Stimulated activated CD4-positive, alpha-beta T cell treated with anti-CD3 and anti-CD28 coated beads, Interleukin-4, amount 100 ng/mL, for 24 hours (primary cell): ENCODE measurements around the gene ARFGAP1.

Source experiments
- DNase-seq: peaks from one replicate; pipeline ENCODE4 v3.0.0-alpha.2; 2020

ARFGAP1 gene

DNA sequence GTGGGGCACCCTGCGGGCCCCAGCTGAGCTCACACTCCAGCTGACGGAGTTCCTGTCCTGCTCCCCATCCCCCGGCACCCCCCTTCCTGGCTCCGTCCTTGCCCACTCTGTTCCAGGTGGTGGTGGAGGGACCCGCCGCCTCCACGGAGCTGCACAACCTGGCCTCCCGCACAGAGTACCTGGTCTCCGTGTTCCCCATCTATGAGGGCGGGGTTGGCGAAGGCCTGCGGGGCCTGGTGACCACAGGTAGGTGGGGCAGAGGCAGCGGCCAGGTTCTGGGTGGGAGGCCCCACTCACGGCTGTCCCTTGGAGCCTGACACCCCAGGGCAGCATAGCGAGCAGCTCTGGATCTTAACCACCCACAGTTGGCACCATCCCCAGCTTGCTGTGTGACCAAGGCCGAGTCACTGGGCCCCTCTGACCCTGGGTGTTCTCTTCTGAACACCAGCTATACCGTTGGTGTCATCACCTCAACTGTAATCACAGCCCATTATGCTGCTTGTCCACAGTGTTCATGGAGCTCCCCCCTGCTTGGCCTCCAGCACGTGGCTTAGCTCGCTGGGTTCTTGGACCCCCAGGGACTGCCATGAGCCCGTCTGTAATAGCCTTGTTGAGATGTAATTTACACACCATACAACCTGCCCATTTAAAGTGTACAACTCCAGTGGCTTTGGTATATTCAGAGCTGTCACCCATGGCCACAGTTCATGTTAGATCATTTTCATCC, 37.8 kb downstream of the ARFGAP1 start:
- DNase-seq = no peak

GRCh38 chr20:63311186-63311832, 38.7 kb downstream of the ARFGAP1 start:
- DNase-seq = no peak

DNA sequence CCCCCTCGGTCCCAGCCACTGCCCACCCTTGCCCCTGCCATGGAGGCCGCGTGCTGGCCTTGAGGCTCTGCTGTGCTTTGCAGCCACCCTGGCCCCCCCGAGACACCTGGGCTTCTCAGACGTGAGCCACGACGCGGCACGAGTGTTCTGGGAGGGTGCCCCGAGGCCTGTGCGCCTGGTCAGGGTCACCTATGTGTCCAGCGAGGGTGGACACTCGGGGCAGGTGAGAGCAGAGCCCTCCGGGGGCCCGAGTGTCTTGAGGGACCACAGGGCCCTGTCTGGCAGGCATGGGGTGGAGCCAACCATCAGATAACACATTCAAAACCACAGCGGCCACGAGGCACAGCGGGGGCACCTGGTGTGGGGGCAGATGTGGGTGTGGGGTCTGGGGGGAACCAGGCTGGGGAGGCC, 39.2 kb downstream of the ARFGAP1 start:
- no peak for DNase-seq

DNA sequence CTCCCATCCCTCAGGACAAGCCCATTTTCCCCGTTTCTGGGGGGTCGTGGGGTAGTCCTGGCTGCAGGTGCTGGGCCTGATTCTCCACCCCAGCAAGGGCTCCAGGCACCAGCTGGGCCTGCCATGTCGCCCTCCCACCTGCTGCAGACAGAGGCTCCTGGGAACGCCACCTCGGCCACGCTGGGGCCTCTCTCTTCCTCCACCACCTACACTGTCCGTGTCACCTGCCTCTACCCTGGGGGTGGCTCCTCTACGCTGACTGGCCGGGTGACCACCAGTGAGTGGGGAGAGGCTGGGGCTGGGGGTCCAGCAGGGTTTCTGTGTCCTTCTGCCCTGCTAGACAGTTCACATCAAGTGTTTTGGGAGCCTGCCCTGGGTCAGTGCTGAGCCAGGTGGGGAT, 39.7 kb downstream of the ARFGAP1 start:
- DNase-seq = no peak

GRCh38 chr20:63312690-63313348, 40.2 kb downstream of the ARFGAP1 start:
- DNase-seq = no peak

GRCh38 chr20:63313349-63314014, 40.9 kb downstream of the ARFGAP1 start:
- no peak for DNase-seq

GRCh38 chr20:63314015-63314471, 41.4 kb downstream of the ARFGAP1 start:
- no peak for DNase-seq

GRCh38 chr20:63314566-63315239, 42.1 kb downstream of the ARFGAP1 start:
- DNase-seq = no peak

DNA sequence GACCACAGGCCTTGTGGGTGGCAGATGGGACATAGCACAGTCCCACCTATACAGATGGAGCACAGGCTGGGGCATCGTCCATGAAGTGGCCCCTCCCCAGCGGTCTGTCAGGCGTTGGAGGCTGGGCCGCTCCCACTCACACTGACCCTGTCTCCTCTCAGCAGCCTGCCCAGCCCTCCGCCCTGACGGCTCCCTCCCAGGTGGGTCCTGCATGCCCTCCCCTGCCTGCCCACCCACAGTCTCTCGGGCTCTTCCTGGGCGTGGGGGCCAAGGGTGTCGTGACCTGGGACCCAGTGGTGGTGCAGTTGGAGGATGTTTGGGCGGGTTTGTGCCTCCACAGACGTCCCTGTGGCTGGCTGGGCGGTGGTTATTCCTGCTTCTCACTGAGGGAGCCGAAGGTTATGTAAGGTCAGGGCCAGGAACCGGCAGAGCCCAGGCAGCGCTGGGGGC, 42.7 kb downstream of the ARFGAP1 start:
- DNase-seq = no peak

DNA sequence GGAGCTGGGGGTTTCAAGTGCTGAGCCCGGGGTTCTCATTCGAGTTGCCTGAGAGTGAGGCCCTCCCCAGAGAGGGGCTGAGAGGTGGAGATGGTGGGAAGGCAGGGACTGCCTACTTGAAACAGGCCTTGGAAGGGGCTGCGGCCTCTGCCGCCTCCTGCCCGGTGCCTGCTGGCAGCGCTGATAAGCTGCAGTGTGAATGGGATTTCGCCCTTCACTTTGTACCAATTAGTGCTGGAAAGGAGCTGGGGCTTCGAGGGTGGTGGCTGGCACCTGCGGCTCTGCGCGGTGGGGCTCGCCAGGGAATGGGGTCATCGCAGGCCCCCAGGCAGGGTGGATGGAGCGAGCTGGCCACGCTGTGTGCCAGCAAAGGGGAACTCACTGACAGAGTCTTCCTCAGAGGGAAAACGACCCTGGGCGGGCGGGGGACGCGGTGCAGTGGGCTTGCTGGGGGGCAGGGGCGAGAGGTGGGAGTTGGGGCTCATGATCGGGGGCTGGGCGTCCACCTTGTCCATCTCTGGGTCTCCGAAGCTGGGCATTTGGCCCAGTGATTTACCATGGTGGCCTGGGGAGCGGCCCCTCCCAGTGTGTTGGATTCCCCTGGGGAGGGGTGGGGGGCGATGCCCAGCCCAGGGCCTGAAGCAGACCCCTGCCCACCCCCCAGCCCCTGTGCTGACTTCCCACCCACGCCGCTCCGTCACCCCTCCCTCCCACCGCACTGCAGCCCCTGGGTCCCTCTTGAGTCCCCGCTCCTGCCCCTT, 43.3 kb downstream of the ARFGAP1 start:
- DNase-seq = no peak

DNA sequence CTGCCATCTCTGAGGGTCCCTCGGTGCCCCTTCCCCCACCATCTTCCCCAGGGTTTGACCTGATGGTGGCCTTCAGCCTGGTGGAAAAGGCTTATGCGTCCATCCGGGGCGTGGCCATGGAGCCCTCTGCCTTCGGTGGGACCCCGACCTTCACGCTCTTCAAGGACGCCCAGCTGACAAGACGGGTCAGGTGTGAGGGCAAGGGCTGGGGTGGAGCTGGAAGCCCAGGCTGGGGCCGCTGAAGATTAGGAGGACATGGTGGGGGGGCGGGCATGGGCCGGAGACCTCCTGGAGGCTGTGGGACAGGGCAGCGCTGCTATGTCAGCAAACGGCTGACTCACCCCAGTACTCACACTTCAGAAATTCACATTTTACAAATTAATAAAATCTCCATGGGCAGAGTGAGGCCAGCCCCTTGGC, 43.9 kb downstream of the ARFGAP1 start:
- DNase-seq = no peak

DNA sequence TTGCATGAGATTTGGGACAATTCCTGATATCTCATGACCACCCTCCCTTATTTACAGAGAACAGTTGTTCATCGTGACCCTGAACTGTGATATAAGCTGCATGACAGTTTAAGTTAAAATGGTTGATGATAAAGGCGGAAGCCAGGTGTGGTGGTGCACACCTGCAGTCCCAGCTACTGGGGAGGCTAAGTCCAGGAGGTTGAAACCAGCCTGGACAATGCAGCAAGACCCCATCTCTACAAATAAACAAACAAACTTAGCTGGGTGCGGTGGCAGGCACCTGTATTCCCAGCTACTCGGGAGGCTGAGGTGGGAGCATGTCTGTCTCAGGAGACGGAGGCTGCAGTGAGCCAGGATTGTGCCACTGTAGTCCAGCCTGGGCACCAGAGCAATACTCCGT, 44.4 kb downstream of the ARFGAP1 start:
- DNase-seq = no peak

- no peak for DNase-seq
Observed at GRCh38 chr20:63317601-63318291, 45.1 kb downstream of the ARFGAP1 start.

- DNase-seq = no peak
Observed at GRCh38 chr20:63318391-63319163, 46.0 kb downstream of the ARFGAP1 start.

GRCh38 chr20:63319164-63320040, 46.8 kb downstream of the ARFGAP1 start:
- DNase-seq = no peak

GRCh38 chr20:63320041-63320511, 47.5 kb downstream of the ARFGAP1 start:
- DNase-seq = no peak

DNA sequence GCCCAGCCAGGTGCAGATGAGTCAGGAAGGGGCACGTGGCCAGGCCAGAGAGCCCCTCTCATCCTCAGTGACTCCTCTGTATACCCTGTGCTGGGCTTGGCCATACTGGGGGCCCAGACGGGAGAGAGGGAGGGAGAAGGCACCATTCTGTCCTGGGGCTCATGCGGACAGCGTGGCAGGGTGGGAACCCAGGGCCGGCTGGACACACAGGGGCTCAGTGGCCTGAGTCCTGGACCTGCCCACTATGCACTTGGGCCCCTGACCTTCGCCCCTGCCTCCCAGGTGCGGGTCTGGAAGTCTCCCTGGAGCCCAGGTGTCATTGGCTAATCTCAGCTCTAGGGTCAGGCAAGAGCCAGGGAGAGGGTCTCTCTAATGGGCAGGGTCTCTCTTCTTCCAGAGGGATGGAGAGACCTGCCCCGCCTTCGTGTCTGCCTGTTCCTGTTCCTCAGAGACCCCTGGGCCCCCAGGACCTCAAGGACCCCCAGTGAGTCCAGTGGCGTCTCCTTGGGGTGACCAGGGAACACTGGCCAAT, 48.1 kb downstream of the ARFGAP1 start:
- no peak for DNase-seq

GRCh38 chr20:63321148-63321831, 48.7 kb downstream of the ARFGAP1 start:
- no peak for DNase-seq
